Measurements from ENCODE around the gene GAGE10.
A peak's percentile ranks its signal among the peaks of the same experiment; 100 is the strongest.
"Not testable (repeated sequence)": the region's sequence is repeated elsewhere in the genome, so short reads cannot be mapped to it uniquely, and the experiment has no call there.

GAGE10 gene

DNA sequence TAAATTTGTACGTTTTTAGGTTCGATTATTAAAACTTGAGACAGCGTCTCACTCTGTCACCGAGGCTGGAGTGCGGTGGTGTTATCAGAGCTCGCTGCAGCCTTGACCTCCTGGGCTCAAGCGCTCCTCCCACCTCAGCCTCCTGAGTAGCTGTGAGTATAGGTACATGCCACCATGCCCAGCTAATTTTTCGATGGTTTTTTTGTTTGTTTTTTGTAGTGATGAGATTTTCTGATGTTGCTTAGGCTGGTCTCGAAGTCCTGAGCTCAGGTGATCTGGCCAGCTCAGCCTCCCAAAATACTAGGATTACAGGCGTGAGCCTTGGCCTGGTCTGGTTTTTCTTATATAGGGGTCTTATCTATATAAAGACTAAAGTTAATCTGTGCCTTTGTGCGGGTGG is 27.0 kb downstream of the GAGE10 start:
- not testable (repeated sequence) for DNase-seq

DNA sequence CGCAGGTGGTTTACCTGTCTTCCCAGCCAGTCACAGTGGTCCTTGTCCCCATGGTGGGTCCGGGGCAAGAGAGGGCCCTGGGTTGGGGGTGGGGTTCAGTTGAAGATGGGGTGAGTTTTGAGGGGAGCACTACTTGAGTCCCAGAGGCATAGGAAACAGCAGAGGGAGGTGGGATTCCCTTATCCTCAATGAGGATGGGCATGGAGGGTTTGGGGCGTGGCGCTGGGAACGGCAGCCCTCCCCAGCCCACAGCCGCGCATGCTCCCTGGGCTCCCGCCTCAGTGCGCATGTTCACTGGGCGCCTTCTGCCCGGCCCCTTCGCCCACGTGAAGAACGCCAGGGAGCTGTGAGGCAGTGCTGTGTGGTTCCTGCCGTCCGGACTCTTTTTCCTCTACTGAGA is 27.8 kb downstream of the GAGE10 start, which contains the start of gene GAGE13:
Gene GAGE13, plus strand, starts transcription at position 301 of the 400 bp plus-strand sequence. CDS start 1,156 bp downstream, outside the sequence.
- not testable (repeated sequence) for DNase-seq

DNA sequence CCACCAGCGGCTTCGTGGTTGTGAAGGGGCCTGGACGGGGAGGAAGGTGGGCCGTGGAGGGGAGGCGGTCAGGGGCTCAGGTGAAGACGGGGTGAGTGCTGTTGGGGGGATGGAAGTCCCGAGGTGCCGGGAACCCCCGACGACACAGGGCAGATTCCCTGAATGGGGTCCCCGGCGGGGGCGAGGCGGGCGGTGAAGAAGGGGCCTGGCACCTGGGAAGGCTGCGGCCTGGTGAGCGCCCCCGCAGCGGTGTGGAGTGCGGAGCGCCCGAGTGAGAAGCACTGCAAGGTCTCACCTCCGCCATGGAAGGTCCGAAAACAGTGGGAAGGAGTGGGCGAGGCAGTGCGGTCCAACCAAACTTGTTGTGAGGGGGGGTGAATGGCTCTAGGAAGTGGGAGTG is 28.4 kb downstream of the GAGE10 start:
- DNase-seq, result not testable (repeated sequence)

DNA sequence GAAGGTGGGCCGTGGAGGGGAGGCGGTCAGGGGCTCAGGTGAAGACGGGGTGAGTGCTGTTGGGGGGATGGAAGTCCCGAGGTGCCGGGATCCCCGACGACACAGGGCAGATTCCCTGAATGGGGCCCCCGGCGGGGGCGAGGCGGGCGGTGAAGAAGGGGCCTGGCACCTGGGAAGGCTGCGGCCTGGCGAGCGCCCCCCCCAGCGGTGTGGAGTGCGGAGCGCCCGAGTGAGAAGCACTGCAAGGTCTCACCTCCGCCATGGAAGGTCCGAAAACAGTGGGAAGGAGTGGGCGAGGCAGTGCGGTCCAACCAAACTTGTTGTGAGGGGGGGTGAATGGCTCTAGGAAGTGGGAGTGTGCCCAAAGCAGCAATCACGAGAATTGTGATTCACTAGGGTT is 38.0 kb downstream of the GAGE10 start:
- not testable (repeated sequence) for DNase-seq

DNA sequence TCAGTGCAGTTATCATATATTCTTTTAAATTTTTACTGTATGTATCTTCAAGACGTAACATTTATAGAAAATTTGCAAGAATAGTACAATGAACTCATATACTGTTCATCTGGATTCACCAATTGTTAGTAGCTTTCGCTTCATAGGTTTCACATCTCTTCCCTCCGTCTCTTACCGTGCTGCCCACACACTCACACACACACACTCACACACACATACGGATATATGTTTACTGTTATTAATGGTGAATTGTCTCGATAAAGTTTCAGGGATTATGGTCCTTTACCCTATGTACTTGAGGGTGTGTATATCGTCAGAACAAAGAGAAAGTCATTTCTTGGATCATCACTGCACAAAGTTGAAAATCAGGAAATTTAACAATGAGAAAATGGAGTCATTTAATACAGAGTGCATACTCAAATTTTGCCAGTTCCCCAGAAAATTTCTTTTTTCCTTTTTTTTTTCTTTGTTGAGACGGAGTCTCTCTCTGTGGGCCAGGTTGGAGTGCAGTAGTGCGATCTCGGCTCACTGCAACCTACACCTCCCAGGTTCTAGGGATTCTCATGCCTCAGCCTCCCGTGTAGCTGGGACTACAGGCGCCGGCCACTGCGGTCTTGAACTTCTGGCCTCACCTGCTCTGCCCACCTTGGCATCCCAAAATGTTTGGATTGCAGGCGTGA is 41.2 kb downstream of the GAGE10 start:
- not testable (repeated sequence) for DNase-seq

DNA sequence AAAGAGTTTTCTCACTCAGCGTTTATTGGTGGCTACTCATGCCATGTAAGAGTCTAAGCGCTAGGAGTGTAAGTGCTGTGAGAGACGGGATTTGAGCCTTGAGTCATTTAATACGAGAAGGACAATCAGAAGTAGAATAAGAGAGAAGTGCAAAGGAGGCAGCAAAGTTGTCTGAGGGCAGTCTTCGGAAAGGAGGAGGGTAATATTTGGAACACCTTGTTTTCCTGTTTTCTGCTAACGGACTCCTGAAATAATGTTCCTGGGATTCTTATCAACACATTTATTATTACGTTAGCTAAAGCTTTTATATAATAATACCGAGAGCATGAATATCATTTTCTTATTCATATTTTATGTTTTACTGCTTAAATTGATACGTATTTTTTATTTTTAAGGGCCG is 42.0 kb downstream of the GAGE10 start:
- DNase-seq, result not testable (repeated sequence)

DNA sequence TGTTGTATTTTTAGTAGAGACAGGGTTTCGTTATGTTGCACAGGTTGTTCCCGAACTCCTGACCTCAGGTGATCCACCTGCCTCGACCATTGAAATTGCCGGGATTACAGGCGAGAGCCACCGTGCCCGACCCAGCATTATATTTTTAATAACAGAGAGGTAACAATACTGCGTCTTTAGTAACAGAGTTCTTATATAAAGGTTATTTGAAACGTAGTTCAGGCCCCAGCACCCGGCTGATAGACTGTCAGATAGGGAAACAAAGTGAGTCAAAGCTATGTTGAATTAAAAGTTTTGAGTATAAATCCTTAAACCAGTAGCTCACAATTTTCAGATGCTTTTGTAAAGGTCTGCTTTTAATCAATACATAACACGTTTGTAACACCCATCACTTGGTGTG is 42.7 kb downstream of the GAGE10 start:
- peak; percentile 27 for DNase-seq

All from activated CD4-positive, alpha-beta T cell treated with anti-CD3 and anti-CD28 coated beads, Interleukin-10, Interleukin-2, amounts not matched to agents 100 ng/mL and 50 ng/mL, durations not matched to agents 16 hours and 8 hours (primary cell).